Sigmoid colon (tissue), 4 donors: Measurements from ENCODE around the gene CEACAM1.

Source experiments
- EP300 ChIP-seq, 4 donors: sonication (generic); formaldehyde crosslinking; IDR thresholded peaks; one replicate each; pipeline ENCODE4 v1.6.1; 2017; ENCODE audit warnings: antibody characterized with exemption in 4 of 4
- POLR2A ChIP-seq, 2 donors: fragments of 450-650 bp; IDR thresholded peaks; one replicate each; pipeline ENCODE4 v1.6.1; 2016; ENCODE audit warnings: antibody characterized with exemption in 2 of 2, mild to moderate bottlenecking in 2 of 2, moderate library complexity in 2 of 2
- POLR2AphosphoS5 ChIP-seq, 4 donors: sonication (generic); formaldehyde crosslinking; IDR thresholded peaks; one replicate each; pipeline ENCODE4 v1.6.1; 2017; ENCODE audit warnings: antibody characterized with exemption in 4 of 4
- TF ChIP-seq, protein P1 (sequence below), 4 experiments: fragments of 450-650 bp in 3 of 4; fragments of 200-600 bp in 1 of 4; IDR thresholded peaks; one replicate each; pipeline ENCODE4 v1.5.1; 2016 to 2019; ENCODE audit warnings: antibody characterized with exemption in 4 of 4, mild to moderate bottlenecking in 3 of 4, moderate library complexity in 2 of 4

DNA sequence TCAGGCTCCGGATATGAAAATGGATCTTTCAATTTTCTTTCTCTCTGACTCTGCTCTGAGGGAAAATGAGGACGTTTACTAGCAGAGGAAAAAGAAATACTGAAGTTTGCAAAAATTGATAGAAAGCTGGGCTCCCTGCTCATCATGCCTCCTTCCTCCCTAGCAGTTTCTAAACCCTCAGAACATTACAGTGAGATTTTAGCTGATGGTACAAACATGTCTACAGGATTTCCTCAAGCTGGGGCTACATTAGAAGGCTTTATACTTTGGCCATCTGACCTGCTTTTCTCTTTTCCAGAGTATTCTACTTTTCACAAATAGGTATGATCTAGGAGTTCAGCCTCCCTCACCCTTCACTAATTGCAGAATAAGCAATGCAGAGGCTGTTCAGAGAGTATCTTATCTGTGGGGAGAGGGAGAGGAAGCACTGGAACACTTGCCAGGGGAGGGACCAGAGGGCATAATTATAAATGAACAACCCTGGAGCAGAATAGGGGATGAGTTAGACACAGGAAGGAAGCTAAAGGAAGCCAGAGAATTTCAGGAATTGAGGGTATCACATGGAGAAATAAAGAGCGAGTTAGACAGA is 30.0 kb downstream of the CEACAM1 start:
- TF ChIP-seq, protein P1, sequence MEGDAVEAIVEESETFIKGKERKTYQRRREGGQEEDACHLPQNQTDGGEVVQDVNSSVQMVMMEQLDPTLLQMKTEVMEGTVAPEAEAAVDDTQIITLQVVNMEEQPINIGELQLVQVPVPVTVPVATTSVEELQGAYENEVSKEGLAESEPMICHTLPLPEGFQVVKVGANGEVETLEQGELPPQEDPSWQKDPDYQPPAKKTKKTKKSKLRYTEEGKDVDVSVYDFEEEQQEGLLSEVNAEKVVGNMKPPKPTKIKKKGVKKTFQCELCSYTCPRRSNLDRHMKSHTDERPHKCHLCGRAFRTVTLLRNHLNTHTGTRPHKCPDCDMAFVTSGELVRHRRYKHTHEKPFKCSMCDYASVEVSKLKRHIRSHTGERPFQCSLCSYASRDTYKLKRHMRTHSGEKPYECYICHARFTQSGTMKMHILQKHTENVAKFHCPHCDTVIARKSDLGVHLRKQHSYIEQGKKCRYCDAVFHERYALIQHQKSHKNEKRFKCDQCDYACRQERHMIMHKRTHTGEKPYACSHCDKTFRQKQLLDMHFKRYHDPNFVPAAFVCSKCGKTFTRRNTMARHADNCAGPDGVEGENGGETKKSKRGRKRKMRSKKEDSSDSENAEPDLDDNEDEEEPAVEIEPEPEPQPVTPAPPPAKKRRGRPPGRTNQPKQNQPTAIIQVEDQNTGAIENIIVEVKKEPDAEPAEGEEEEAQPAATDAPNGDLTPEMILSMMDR (IDR thresholded peaks at IDR 0.05) = no peak
- TF ChIP-seq POLR2A (IDR thresholded peaks at IDR 0.05) = no peak
- TF ChIP-seq EP300 (IDR thresholded peaks at IDR 0.05) = no peak
- no peak for TF ChIP-seq POLR2AphosphoS5 (IDR thresholded peaks at IDR 0.05)
